HG02571 (cell line): ENCODE results near the gene SIRPA.

Experiments
- ATAC-seq: cut with Tn5 transposase; IDR thresholded peaks from one replicate; pipeline ENCODE4 v1.9.1; 2021; ENCODE audit warnings: mild to moderate bottlenecking, moderate library complexity; ENCODE audit not compliant: unreplicated experiment

The SIRPA gene

GRCh38 chr20:1868856-1869255 lies 26.4 kb upstream of the SIRPA start:
- no peak for ATAC-seq

DNA sequence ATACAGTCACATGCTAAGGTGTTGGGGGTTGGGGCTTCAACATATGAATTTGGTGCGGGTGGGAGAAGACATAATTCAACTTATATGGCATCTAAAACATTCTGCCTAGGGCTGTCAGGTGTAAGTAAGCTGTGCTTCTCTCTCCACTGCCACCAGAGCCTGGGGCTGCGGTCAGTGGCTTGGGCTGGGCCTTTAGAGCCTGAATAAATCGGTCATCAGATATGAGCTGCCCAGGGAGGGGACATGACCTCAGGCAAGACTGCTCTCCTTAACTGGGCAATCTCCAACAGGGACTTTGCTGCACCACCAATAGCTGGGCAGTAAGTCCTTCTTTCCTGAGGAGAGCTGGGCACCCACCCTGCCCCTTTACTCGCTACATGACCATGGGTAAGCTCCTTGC lies 24.9 kb upstream of the SIRPA start:
- ATAC-seq: no peak

GRCh38 chr20:1870792-1871550 lies 24.2 kb upstream of the SIRPA start:
- ATAC-seq: no peak

DNA sequence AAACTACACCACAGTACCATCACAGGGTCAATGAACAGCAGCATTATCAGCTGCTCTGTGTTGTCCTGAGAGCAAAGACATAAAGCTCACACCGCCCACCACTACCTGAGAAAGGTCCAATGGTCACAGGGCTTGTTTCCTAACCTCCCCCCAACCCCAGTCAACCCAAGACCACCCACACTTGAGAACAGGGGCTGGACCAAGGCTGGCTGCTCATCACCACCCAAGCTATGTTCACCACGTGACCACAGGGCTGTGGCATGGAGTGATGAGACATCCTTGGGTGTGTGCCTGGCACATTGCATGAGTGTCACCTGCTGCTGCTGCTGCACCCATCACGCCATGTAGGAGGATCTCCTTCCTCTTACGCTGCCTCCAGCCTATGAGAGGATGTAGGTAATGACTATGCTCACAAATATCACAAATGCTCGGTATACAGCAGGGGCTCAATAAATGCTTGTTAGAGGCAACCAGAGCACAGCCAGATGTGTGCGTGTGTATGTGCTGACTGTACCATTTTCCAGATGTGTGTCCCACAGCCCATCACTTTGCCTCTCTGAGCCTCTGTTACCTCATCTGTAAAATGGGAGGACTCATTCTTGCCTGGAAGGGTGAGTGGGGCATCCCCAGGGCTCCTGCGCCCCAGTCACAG lies 23.3 kb upstream of the SIRPA start:
- no peak for ATAC-seq

GRCh38 chr20:1872459-1873097 lies 22.6 kb upstream of the SIRPA start:
- ATAC-seq: no peak

GRCh38 chr20:1874450-1875182 lies 20.6 kb upstream of the SIRPA start:
- no peak for ATAC-seq

DNA sequence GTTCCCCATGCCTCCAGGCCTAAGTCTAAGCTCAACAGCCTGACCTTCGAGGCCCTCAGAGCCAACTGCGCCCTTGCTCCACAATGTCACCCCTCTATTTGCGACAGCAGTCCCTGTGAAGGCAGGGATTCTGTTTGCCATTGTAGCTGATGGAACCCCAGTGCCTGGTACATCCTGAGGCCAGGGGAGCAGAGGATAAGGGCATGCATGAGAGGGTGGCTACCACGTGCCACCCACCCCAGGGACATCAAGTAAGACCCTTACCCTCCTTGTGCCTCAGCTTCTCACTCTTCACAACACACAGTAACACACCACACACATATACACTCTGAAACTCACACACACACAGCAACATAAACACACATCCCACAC lies 20.0 kb upstream of the SIRPA start:
- no peak for ATAC-seq

DNA sequence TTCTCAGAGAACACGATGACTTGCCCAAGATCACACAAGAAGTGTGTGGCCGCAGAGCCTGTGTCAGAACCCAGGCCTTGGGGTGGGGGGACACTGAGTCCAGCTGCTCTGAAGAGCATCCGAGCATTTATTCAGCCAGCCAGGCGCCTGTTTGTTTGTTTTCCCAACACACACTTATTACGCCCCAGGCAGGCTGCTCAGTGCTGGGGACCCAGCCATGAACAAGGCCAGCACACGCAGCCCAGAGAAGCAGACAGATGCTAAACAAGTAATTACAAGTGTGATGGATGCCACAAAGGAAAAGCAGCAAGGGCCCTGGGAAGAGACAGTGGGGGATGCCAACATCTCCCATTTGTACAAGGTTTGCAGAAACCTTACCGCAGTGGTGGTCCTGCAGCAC lies 19.4 kb upstream of the SIRPA start:
- ATAC-seq: no peak

DNA sequence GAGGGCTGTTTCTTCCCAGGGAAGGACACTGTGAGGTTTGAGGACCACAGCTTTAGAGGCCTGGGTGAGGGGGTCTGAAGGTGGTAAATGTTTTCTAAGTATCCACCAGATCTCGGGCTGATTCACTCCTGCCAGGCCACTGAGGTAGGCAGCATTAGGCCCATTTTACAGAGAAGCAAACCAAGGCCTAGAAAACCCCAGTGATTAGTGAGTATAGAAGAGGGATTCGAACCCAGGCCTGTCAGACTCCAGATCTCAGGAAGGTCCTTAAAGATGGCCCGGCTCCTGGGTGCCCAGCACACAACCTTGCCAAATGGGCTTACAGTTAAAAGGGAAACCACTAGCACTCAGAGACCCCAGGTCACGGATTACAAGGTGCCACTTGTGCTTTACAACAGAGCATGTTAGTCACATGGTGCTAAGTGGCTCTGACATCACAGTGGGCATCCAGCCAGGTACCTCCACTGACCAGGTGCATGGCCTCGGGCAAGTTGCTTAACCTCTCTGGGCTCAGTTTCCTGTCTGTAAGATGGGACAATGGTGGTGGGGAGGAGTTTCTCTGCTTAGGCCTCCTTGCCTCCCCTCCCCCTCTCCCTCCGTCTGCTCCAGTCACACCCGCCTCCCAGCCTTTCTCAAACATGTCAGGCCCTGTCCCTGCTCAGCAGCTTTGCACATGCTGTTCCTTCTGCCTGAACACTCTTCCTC lies 18.8 kb upstream of the SIRPA start:
- no peak for ATAC-seq

GRCh38 chr20:1876975-1877608 lies 18.1 kb upstream of the SIRPA start:
- no peak for ATAC-seq

DNA sequence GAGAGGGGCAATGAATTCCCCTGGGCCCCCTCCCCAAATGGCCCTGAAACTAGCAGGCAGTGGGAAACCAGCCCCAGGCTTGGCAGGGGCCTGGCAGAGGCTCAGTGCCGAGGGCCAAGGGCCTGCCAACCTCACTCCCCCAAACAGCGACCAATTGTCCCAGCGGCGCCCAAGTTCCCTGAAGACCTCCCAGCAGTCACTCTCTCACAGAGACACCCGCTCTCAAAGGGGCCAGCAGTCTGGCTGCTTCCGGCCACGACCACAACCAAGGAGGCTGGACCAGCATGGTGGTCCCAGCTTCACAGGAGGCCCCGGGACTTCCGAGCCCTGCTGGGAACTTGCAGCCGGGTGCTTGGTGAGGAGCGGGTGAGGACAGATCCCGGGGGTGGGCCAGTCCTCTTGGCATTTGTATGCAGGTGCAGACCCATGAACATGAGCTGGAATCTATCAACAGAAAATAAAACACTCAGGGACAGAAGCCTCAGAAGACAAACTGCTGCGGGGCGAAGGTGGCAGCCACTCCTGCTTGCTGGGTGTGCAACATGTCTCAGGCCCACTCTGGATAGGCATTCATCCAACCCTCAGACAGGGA lies 17.5 kb upstream of the SIRPA start:
- no peak for ATAC-seq

DNA sequence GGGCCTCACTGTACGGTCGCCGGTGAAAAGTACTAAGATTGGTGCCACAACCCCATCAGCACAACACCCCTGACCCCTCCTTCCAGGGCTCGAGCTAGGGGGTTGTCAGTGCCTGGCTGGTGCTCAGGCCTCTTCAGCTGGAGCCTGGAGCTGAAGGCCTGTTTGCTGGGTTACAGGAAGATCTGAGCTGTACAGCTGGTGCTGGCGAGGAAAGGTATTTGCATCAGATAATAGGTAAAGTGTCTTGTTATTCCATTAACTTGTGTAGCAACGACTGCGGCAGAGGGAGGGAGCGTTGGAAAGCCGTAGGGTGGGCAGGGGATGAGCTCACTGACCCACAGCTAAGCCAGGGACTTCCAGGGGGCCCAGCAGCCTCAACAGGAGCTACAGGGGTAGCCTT lies 15.8 kb upstream of the SIRPA start:
- ATAC-seq: no peak

DNA sequence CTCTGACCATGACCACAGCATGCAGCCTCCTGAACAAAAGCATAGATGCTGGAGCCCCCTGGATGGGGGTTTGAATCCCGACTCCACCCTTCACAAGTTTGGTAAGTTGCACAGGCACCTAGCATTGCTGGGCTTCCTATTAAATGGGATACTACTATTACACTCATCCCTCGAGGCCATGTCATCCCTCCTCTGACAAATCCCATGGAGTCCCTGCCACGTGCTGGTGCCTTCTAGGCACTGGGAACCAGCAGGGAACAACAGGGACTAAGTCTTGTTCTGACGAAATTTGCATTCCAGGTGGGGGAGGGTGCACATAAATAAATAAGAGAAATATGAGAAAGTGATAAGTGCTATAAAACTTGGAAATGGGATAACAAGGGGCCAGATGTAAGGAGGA lies 15.3 kb upstream of the SIRPA start:
- ATAC-seq: no peak

- no peak for ATAC-seq
Measured at GRCh38 chr20:1880529-1881239, 14.5 kb upstream of the SIRPA start.

DNA sequence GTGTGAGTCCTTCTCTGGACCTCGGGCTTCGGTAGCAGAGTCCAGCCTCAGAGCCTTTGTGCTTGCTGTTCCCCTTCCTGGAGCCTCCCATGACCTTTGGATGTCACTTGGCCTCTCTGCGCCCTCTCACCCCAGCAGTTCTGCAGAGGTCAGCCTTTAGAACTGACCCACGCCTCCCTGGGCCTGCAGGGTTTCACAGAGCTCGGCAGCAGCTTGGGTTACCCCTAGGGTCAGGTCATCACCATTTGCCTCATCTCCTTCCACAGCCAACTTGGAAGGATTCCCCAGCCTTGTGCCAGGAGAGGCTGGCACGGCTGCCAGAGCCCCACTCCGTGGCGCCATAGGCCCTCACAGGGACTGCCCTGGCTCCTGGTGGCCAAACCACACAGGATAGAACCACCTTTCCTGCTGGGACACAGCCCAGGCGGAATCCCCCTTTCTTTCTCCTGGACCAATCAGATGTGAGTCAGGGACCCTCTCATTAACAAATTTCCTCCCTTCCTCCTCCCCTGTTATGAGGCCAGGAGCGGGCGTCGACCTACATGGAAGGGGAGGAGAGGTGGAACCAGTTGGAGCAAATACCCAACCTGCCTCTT lies 13.9 kb upstream of the SIRPA start:
- no peak for ATAC-seq

DNA sequence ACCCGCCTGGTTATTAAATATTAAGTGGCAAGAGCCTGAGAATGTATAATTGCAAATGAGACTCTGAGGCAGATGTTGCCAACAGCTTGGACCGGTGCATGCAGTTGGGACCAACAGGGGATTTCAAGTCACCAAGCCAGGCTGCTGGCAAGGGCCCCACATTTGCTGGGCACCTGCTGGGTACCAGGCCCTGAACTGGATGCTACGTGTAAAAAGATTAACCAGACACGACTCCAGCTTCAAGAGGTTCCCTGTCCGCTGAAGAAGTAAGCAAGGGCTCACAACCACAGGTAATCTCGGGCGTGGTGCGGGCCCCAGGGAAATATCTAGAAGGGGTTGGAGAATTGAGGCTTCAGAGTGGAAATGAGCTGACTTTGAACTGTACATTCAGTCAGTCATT lies 13.2 kb upstream of the SIRPA start:
- ATAC-seq: no peak

GRCh38 chr20:1883986-1884385 lies 11.2 kb upstream of the SIRPA start:
- ATAC-seq: no peak

DNA sequence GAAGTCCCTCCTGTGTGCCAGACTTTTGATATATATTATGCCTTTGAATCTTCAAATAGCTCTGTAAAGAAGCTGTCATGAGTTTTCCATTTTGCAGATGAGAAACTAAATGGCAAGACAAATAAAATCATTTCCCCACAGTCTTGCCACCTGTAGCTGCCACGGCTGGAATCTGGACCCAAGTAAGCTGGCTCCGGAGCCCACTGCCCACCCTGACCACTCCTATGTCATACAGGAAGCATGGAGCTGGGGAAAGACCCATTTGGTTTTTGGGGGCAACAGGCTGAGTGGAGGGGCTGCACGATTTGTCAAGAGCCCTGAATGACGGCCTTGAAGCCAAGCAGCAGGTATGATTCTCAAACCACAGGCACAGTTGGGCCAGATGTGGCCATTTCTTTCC lies 10.0 kb upstream of the SIRPA start:
- ATAC-seq: no peak
